Progenitor cell of endocrine pancreas (in vitro differentiated cells): Measurements from ENCODE around the gene RMDN2. TPM values are rescaled to one million over a fixed set of nuclear protein-coding genes. Genes with fewer than 3 reads are reported as not detected.

Source experiments
- DNase-seq: peaks from one replicate; pipeline ENCODE4 v3.0.0; 2021; ENCODE audit warnings: low spot score; ENCODE audit not compliant: unreplicated experiment
- H3K27ac Mint-ChIP-seq: 2 replicates; pipeline ENCODE4 v1.8.0; 2021; ENCODE audit warnings: mild to moderate bottlenecking, moderate library complexity, mixed read lengths
- H3K27me3 Mint-ChIP-seq: 2 replicates; pipeline ENCODE4 v1.8.0; 2021; ENCODE audit warnings: mixed read lengths
- H3K36me3 Mint-ChIP-seq: 2 replicates; pipeline ENCODE4 v1.8.0; 2022; ENCODE audit warnings: mixed read lengths; ENCODE audit not compliant: insufficient read depth
- H3K4me1 Mint-ChIP-seq: 2 replicates; pipeline ENCODE4 v1.8.0; 2021; ENCODE audit warnings: low read depth, mixed read lengths
- H3K4me3 Mint-ChIP-seq: 2 replicates; pipeline ENCODE4 v1.8.0; 2021; ENCODE audit warnings: low read depth, mild to moderate bottlenecking, moderate library complexity, mixed read lengths
- H3K9me3 Mint-ChIP-seq: 2 replicates; pipeline ENCODE4 v1.8.0; 2021; ENCODE audit warnings: low read depth, mixed read lengths
- total RNA-seq: library from RNA; stranded (reverse); gene quantifications from 2 replicates; pipeline ENCODE4 v1.2.1, GENCODE V29; 2021
- TF ChIP-seq, protein P1 (sequence below): fragments of 200-600 bp; sonication (generic); IDR thresholded peaks from one replicate; pipeline ENCODE4 v1.5.0; 2021; ENCODE audit warnings: antibody characterized with exemption, mild to moderate bottlenecking; ENCODE audit not compliant: unreplicated experiment

Gene RMDN2
- total RNA-seq, 1 donor from 2014 or later = 9.2 TPM

DNA sequence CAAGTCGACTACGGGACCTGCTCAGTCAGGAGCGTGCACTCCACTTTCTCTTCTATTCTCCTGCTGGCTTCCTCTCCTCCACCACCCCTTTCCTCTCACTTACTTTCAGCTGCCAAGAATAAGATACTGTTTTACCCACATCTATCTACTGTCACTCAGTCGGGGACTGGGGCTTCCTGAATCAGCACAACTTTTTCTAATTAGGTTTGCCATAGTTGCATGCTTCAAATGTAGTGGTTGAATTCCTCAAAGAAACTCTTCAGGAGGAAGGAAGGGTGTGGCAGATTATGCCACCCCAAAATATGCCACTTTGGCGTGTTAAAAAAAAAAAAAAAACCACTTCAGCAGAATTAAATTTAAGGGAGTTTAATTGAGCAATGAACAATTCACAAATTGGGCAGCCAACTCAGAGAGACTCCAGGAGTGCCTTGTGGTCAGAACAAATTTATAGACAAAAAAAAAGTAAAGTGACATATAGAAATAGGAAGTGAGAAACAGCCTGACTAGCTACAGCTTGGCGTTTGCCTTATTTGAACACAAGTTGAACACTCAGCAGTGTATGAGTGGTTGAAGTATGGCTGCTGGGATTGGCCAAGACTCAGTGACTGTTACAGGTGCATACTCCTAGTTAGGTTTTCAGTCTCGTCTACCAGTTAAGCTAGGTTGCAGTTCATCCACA lies 32.5 kb upstream of the RMDN2 start:
- H3K4me1 Mint-ChIP-seq = peaks cover 3% of the 10 kb centered on the region
- TF ChIP-seq, protein P1, sequence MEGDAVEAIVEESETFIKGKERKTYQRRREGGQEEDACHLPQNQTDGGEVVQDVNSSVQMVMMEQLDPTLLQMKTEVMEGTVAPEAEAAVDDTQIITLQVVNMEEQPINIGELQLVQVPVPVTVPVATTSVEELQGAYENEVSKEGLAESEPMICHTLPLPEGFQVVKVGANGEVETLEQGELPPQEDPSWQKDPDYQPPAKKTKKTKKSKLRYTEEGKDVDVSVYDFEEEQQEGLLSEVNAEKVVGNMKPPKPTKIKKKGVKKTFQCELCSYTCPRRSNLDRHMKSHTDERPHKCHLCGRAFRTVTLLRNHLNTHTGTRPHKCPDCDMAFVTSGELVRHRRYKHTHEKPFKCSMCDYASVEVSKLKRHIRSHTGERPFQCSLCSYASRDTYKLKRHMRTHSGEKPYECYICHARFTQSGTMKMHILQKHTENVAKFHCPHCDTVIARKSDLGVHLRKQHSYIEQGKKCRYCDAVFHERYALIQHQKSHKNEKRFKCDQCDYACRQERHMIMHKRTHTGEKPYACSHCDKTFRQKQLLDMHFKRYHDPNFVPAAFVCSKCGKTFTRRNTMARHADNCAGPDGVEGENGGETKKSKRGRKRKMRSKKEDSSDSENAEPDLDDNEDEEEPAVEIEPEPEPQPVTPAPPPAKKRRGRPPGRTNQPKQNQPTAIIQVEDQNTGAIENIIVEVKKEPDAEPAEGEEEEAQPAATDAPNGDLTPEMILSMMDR = no peak
- no peaks in the 10 kb centered on the region for H3K36me3 Mint-ChIP-seq
- no peak overlapping the region for H3K4me3 Mint-ChIP-seq
- no peaks in the 10 kb centered on the region for H3K27me3 Mint-ChIP-seq
- H3K27ac Mint-ChIP-seq = no peak overlapping the region
- no peaks in the 10 kb centered on the region for H3K9me3 Mint-ChIP-seq
- no peak for DNase-seq

GRCh38 chr2:37893327-37893726 lies 31.8 kb upstream of the RMDN2 start:
- no peak for DNase-seq
- Mint-ChIP-seq H3K27ac (no peak overlapping the region), H3K9me3 (no peaks in the 10 kb centered on the region), H3K27me3 (no peaks in the 10 kb centered on the region), H3K4me1 (peaks cover 4% of the 10 kb centered on the region), H3K36me3 (no peaks in the 10 kb centered on the region), H3K4me3 (no peak overlapping the region)
- TF ChIP-seq, protein P1 = no peak

- Mint-ChIP-seq H3K27ac (no peak overlapping the region), H3K4me3 (no peak overlapping the region), H3K4me1 (peaks cover 4% of the 10 kb centered on the region), H3K27me3 (no peaks in the 10 kb centered on the region), H3K9me3 (no peaks in the 10 kb centered on the region), H3K36me3 (no peaks in the 10 kb centered on the region)
- TF ChIP-seq, protein P1 = no peak
- DNase-seq = no peak
These were observed 31.0 kb upstream of the RMDN2 start for GRCh38 chr2:37894047-37894446.

DNA sequence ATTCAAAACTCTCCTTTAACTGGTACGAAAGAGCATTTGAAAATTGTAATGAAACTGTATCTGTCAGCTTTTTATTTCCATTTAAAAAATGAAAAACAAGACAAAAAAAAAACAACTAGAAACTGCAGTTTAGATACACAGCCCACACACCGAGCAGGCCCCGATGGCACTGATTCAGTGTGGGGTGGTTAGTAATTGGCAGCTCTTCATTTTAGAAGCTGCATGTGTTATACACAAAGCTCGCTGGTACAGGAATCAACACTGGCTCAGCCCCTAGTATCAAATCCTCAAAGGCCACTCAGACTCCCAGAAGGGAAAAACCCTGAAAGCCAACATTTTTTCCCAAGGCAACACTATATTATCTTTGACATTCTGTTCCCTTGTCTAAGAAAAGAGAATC lies 30.5 kb upstream of the RMDN2 start:
- Mint-ChIP-seq H3K36me3 (no peaks in the 10 kb centered on the region), H3K27me3 (no peaks in the 10 kb centered on the region), H3K9me3 (no peaks in the 10 kb centered on the region), H3K27ac (no peak overlapping the region), H3K4me3 (no peak overlapping the region), H3K4me1 (peaks cover 4% of the 10 kb centered on the region)
- DNase-seq = no peak
- TF ChIP-seq, protein P1 = no peak

DNA sequence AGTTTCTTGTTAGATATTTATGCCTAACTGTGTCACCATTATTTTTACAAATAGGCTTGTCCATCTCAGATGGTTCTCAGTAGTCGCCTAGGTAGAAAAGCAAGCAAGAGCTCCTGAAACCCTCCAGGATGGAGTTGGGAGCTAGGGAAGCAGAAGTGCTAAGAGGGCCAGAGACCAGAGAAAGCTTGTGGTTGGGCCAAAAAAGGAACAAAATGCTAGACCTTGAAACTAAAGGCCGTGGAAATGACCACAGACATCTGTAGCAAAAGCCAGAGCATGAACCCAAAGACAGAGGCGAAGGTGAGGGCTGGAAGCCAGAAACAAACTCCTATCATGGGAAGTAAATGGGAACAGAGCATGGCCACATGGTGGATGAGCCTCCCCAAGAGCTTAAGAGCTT lies 29.9 kb upstream of the RMDN2 start:
- peaks cover 3% of the 10 kb centered on the region for H3K9me3 Mint-ChIP-seq
- H3K27me3 Mint-ChIP-seq = no peaks in the 10 kb centered on the region
- no peak overlapping the region for H3K4me3 Mint-ChIP-seq
- TF ChIP-seq, protein P1 = no peak
- H3K36me3 Mint-ChIP-seq = no peaks in the 10 kb centered on the region
- DNase-seq = no peak
- no peak overlapping the region for H3K27ac Mint-ChIP-seq
- peaks cover 4% of the 10 kb centered on the region for H3K4me1 Mint-ChIP-seq
